SK-N-SH treated with all-trans-retinoic acid at 6 μM for 48 hours (cell line): ENCODE data around the gene UST.

Source experiments
- ATAC-seq: fragments of 200-7000 bp; cut with Tn5 transposase; 3 replicates; pipeline ENCODE4 v1.9.1; 2020; ENCODE audit warnings: mild to moderate bottlenecking, moderate library complexity
- ARNTL ChIP-seq: fragments of 450-650 bp; formaldehyde crosslinking; IDR thresholded peaks from 2 replicates; pipeline ENCODE4 v1.5.0; 2020; ENCODE audit warnings: low read depth, mild to moderate bottlenecking, moderate library complexity, borderline replicate concordance
- CSDC2 ChIP-seq: fragments of 250-450 bp; sonication (Bioruptor Pico); IDR thresholded peaks from 2 replicates; pipeline ENCODE4 v1.5.0; 2020; ENCODE audit warnings: mild to moderate bottlenecking, moderate library complexity
- ESRRG ChIP-seq: fragments of 250-450 bp; sonication (Bioruptor Pico); IDR thresholded peaks from 2 replicates; pipeline ENCODE4 v1.6.1; 2021; ENCODE audit warnings: mild to moderate bottlenecking
- GLIS3 ChIP-seq: fragments of 250-450 bp; sonication (Bioruptor Pico); IDR thresholded peaks from 2 replicates; pipeline ENCODE4 v1.5.0; 2020; ENCODE audit warnings: mild to moderate bottlenecking, moderate library complexity
- ISL1 ChIP-seq: fragments of 250-450 bp; sonication (Bioruptor Pico); IDR thresholded peaks from 2 replicates; pipeline ENCODE4 v2.1.2; 2022; ENCODE audit warnings: mild to moderate bottlenecking, moderate library complexity
- OSR1 ChIP-seq: fragments of 250-450 bp; sonication (Bioruptor Pico); IDR thresholded peaks from 2 replicates; pipeline ENCODE4 v1.8.0; 2022; ENCODE audit warnings: moderate library complexity, mild to moderate bottlenecking, inconsistent platforms
- PPARA ChIP-seq: fragments of 250-450 bp; sonication (Bioruptor Pico); IDR thresholded peaks from 2 replicates; pipeline ENCODE4 v1.5.0; 2020; ENCODE audit warnings: mild to moderate bottlenecking, borderline replicate concordance
- RARB ChIP-seq: fragments of 250-450 bp; sonication (Bioruptor Pico); IDR thresholded peaks from 2 replicates; pipeline ENCODE4 v1.8.0; 2021; ENCODE audit warnings: mild to moderate bottlenecking, moderate library complexity
- SNAI2 ChIP-seq: fragments of 250-450 bp; sonication (Bioruptor Pico); IDR thresholded peaks from 2 replicates; pipeline ENCODE4 v1.5.0; 2020; ENCODE audit warnings: mild to moderate bottlenecking, moderate library complexity
- TCF4 ChIP-seq: fragments of 250-450 bp; sonication (Bioruptor Pico); IDR thresholded peaks from 2 replicates; pipeline ENCODE4 v1.8.0; 2021; ENCODE audit warnings: mild to moderate bottlenecking, moderate library complexity, borderline replicate concordance
- TOX ChIP-seq: fragments of 250-450 bp; sonication (Bioruptor Pico); IDR thresholded peaks from 2 replicates; pipeline ENCODE4 v1.8.0; 2021; ENCODE audit warnings: mild to moderate bottlenecking, moderate library complexity, borderline replicate concordance
- ZC3H10 ChIP-seq: fragments of 250-450 bp; sonication (Bioruptor Pico); IDR thresholded peaks from 2 replicates; pipeline ENCODE4 v1.5.1; 2021; ENCODE audit warnings: mild to moderate bottlenecking, moderate library complexity
- ZFP3 ChIP-seq: fragments of 250-450 bp; sonication (Bioruptor Pico); IDR thresholded peaks from 2 replicates; pipeline ENCODE4 v1.5.0; 2020; ENCODE audit warnings: mild to moderate bottlenecking, moderate library complexity
- ZFP30 ChIP-seq: fragments of 450-650 bp; formaldehyde crosslinking; IDR thresholded peaks from 2 replicates; pipeline ENCODE4 v1.5.0; 2022; ENCODE audit warnings: mild to moderate bottlenecking, moderate library complexity
- ZNF565 ChIP-seq: fragments of 450-650 bp; formaldehyde crosslinking; conservative IDR thresholded peaks from 2 replicates; pipeline ENCODE4 v1.5.0; 2020; ENCODE audit warnings: low read depth, mild to moderate bottlenecking, moderate library complexity
- ZNF70 ChIP-seq: fragments of 450-650 bp; formaldehyde crosslinking; IDR thresholded peaks from 2 replicates; pipeline ENCODE4 v1.5.0; 2020; ENCODE audit warnings: mild to moderate bottlenecking, moderate library complexity
- ZNF8 ChIP-seq: fragments of 450-650 bp; formaldehyde crosslinking; IDR thresholded peaks from 2 replicates; pipeline ENCODE4 v1.5.0; 2020; ENCODE audit warnings: mild to moderate bottlenecking, moderate library complexity
- TF ChIP-seq, protein P1 (sequence below): fragments of 250-450 bp; sonication (Bioruptor Pico); IDR thresholded peaks from 2 replicates; pipeline ENCODE4 v1.8.0; 2021; ENCODE audit warnings: low read depth, mild to moderate bottlenecking, moderate library complexity, borderline replicate concordance
- TF ChIP-seq, protein P2 (sequence below): fragments of 250-450 bp; sonication (Bioruptor Pico); IDR thresholded peaks from 2 replicates; pipeline ENCODE4 v1.5.1; 2021; ENCODE audit warnings: mild to moderate bottlenecking, moderate library complexity
- TF ChIP-seq, protein P3 (sequence below): fragments of 250-450 bp; sonication (Bioruptor Pico); IDR thresholded peaks from 2 replicates; pipeline ENCODE4 v1.5.0; 2020; ENCODE audit warnings: mild to moderate bottlenecking, moderate library complexity
- TF ChIP-seq, protein P4 (sequence below): fragments of 250-450 bp; sonication (Bioruptor Pico); IDR thresholded peaks from 2 replicates; pipeline ENCODE4 v1.5.1; 2020; ENCODE audit warnings: low read depth, mild to moderate bottlenecking, moderate library complexity
- TF ChIP-seq, protein P5 (sequence below): fragments of 250-450 bp; sonication (Bioruptor Pico); IDR thresholded peaks from 2 replicates; pipeline ENCODE4 v1.8.0; 2020; ENCODE audit warnings: mild to moderate bottlenecking, moderate library complexity, borderline replicate concordance

The UST gene

DNA sequence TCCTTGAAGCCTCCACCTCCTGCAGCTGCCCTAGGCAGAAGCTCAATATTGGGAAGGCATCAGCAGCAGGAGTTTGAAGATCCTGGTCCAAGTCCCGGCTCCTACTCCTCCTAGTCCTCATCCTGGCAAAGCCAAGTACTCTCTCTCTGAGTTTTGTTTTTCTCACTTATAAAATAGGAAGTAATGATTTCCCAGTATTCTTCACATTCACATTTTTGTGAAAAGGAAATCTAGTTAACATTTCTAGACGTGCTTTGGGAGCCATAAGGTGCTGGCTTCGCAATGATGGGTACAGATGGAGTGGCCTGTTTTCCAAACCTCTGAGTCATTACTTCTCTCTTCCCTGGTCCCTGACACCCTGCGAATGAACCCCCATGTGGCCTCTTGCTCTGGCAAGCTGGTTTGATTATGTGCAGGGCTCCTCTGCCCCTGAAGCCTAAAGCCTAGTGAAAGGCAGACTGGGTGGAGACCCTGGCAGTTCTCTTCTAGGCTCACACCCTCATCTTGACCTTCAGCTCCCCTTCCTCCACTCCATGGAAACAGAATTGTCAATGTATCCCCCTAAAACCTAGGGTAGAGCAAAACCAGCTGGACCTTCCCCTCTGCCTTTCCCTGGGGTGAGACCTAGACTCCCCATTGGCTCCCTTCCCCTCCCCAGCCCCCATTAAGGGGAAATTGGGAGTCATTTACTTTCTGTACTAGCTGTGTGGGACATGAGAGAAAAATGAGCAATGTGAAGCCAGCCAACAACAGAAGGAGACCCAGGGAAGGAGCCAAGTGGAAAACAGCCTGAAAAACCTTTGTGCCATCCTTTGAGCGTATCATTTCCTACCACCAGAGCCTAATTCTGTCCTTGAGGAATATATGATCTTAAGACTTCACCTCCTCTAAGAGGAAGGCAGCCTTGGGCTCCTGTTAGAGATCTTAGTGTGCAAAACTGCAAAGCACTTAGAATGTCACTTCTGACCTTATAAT lies 158.4 kb downstream of the UST start:
- TF ChIP-seq RARB (CRISPR knock-in tag) (no peak), ZNF565 (CRISPR knock-in tag) (no peak), ZNF8 (no peak), SNAI2 (CRISPR knock-in tag) (no peak), GLIS3 (CRISPR knock-in tag) (no peak), TOX (CRISPR knock-in tag) (no peak), ZFP30 (CRISPR knock-in tag) (no peak), TCF4 (CRISPR knock-in tag) (no peak), ARNTL (CRISPR knock-in tag) (no peak)
- TF ChIP-seq, protein P1, sequence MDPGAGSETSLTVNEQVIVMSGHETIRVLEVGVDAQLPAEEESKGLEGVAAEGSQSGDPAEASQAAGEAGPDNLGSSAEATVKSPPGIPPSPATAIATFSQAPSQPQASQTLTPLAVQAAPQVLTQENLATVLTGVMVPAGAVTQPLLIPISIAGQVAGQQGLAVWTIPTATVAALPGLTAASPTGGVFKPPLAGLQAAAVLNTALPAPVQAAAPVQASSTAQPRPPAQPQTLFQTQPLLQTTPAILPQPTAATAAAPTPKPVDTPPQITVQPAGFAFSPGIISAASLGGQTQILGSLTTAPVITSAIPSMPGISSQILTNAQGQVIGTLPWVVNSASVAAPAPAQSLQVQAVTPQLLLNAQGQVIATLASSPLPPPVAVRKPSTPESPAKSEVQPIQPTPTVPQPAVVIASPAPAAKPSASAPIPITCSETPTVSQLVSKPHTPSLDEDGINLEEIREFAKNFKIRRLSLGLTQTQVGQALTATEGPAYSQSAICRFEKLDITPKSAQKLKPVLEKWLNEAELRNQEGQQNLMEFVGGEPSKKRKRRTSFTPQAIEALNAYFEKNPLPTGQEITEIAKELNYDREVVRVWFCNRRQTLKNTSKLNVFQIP: no peak
- TF ChIP-seq, all 23 proteins: peak for 0
- ATAC-seq: no peak

DNA sequence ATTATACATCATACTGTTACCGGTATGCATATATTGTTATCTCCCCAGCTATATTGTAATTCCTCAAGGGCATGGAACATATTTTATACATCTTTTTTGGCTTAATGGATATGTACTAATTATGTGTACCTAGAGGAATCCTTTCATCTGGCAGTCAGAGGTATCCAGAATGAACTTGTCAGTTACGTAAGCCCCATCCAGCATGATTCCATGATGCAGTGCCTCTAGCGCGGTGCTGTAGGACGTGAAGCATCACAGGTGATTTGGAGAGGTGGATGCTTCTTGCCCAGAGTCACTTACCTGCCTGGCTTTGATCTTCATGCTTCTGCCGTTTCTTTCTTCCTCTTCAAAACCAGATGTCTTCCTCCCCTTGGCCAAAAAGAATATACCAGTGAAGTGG lies 159.1 kb downstream of the UST start:
- TF ChIP-seq ZNF8: no peak
- no peak for TF ChIP-seq GLIS3 (CRISPR knock-in tag)
- TF ChIP-seq, protein P2, sequence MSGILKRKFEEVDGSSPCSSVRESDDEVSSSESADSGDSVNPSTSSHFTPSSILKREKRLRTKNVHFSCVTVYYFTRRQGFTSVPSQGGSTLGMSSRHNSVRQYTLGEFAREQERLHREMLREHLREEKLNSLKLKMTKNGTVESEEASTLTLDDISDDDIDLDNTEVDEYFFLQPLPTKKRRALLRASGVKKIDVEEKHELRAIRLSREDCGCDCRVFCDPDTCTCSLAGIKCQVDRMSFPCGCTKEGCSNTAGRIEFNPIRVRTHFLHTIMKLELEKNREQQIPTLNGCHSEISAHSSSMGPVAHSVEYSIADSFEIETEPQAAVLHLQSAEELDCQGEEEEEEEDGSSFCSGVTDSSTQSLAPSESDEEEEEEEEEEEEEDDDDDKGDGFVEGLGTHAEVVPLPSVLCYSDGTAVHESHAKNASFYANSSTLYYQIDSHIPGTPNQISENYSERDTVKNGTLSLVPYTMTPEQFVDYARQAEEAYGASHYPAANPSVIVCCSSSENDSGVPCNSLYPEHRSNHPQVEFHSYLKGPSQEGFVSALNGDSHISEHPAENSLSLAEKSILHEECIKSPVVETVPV (CRISPR knock-in tag): no peak
- TF ChIP-seq, protein P1: no peak
- no peak for TF ChIP-seq ISL1 (CRISPR knock-in tag)
- TF ChIP-seq PPARA: no peak
- no peak for TF ChIP-seq ZFP3 (CRISPR knock-in tag)
- no peak for TF ChIP-seq ZC3H10 (CRISPR knock-in tag)
- TF ChIP-seq TOX (CRISPR knock-in tag): no peak
- TF ChIP-seq, protein P3, sequence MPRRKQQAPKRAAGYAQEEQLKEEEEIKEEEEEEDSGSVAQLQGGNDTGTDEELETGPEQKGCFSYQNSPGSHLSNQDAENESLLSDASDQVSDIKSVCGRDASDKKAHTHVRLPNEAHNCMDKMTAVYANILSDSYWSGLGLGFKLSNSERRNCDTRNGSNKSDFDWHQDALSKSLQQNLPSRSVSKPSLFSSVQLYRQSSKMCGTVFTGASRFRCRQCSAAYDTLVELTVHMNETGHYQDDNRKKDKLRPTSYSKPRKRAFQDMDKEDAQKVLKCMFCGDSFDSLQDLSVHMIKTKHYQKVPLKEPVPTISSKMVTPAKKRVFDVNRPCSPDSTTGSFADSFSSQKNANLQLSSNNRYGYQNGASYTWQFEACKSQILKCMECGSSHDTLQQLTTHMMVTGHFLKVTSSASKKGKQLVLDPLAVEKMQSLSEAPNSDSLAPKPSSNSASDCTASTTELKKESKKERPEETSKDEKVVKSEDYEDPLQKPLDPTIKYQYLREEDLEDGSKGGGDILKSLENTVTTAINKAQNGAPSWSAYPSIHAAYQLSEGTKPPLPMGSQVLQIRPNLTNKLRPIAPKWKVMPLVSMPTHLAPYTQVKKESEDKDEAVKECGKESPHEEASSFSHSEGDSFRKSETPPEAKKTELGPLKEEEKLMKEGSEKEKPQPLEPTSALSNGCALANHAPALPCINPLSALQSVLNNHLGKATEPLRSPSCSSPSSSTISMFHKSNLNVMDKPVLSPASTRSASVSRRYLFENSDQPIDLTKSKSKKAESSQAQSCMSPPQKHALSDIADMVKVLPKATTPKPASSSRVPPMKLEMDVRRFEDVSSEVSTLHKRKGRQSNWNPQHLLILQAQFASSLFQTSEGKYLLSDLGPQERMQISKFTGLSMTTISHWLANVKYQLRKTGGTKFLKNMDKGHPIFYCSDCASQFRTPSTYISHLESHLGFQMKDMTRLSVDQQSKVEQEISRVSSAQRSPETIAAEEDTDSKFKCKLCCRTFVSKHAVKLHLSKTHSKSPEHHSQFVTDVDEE (CRISPR knock-in tag): no peak
- TF ChIP-seq SNAI2 (CRISPR knock-in tag): no peak
- TF ChIP-seq TCF4 (CRISPR knock-in tag): no peak
- no peak for TF ChIP-seq OSR1 (CRISPR knock-in tag)
- TF ChIP-seq ARNTL (CRISPR knock-in tag): no peak
- TF ChIP-seq ZNF70 (CRISPR knock-in tag): no peak
- TF ChIP-seq CSDC2 (CRISPR knock-in tag): no peak
- TF ChIP-seq ESRRG (CRISPR knock-in tag): no peak
- TF ChIP-seq ZFP30 (CRISPR knock-in tag): no peak
- TF ChIP-seq, protein P4, sequence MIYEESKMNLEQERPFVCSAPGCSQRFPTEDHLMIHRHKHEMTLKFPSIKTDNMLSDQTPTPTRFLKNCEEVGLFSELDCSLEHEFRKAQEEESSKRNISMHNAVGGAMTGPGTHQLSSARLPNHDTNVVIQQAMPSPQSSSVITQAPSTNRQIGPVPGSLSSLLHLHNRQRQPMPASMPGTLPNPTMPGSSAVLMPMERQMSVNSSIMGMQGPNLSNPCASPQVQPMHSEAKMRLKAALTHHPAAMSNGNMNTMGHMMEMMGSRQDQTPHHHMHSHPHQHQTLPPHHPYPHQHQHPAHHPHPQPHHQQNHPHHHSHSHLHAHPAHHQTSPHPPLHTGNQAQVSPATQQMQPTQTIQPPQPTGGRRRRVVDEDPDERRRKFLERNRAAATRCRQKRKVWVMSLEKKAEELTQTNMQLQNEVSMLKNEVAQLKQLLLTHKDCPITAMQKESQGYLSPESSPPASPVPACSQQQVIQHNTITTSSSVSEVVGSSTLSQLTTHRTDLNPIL (CRISPR knock-in tag): no peak
- TF ChIP-seq, protein P5, sequence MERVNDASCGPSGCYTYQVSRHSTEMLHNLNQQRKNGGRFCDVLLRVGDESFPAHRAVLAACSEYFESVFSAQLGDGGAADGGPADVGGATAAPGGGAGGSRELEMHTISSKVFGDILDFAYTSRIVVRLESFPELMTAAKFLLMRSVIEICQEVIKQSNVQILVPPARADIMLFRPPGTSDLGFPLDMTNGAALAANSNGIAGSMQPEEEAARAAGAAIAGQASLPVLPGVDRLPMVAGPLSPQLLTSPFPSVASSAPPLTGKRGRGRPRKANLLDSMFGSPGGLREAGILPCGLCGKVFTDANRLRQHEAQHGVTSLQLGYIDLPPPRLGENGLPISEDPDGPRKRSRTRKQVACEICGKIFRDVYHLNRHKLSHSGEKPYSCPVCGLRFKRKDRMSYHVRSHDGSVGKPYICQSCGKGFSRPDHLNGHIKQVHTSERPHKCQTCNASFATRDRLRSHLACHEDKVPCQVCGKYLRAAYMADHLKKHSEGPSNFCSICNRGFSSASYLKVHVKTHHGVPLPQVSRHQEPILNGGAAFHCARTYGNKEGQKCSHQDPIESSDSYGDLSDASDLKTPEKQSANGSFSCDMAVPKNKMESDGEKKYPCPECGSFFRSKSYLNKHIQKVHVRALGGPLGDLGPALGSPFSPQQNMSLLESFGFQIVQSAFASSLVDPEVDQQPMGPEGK (CRISPR knock-in tag): no peak
- no peak for ATAC-seq
